Brain pericyte (primary cell): ENCODE measurements around the gene NELL1.

Source experiments
- DNase-seq: peaks from one replicate; pipeline ENCODE4 v3.0.0-alpha.2; 2012; ENCODE audit warnings: low read depth, low spot score

Gene NELL1

GRCh38 chr11:21323617-21324016 is 654.2 kb downstream of the NELL1 start:
- no peak for DNase-seq

- no peak for DNase-seq
Measured at GRCh38 chr11:21343204-21343603, 673.8 kb downstream of the NELL1 start.

- DNase-seq: no peak
Measured at GRCh38 chr11:21346361-21346760, 677.0 kb downstream of the NELL1 start.

DNA sequence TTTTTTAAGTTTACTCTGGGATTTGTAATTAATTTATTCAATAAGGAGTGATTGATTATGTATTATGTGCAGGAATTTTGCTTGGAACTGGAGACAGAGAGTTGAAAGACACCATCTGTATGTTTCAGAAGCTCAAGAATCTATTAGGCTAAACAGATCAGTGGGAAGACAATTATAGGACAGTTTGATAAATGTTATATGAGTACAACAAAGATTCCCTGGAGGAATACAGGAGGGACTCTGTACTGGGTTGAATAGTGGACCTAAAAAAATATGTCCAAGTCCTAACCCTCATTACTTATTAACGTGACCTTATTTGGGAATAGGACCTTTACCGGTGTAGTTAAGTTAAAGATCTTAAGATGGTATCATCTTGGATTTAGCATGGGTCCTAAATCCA is 681.2 kb downstream of the NELL1 start:
- DNase-seq: no peak

GRCh38 chr11:21353425-21353824 is 684.0 kb downstream of the NELL1 start:
- no peak for DNase-seq

DNA sequence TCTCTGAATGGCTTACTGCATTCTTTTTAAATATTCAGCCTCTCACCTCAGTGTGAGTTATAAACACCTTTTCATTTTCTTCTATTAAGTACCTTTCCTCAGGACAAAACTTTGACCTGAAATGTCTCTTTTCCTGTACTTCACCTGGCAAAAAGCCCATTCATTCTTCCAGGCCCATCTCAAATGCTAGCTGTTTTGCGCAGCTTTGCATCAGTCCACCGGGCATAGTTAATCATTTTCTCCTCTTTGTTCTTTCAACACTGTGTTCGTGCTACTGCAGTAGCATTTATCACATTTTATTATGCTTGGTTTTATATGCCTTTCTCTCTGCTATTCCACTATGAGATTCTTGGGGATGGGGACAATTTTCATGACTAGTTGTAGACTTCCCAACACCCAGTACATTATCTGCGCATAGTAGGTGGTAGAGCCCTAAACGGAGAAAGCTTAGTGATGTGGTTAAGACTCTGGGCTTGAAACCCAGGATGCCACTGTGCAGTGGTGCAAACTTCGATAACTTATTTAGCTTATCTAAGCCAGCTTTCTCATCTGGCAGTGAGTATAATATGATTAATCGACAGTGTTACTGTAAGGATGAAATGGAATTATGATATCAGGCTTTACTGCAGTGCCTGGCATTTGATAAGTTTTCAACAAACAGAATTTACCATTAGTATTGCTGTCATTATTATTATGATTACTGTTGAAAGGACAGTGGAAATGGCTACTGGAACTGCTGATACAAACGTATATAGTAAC is 695.7 kb downstream of the NELL1 start:
- DNase-seq: no peak

- no peak for DNase-seq
Measured at GRCh38 chr11:21369947-21370346, 700.6 kb downstream of the NELL1 start.

- DNase-seq: no peak
Measured at GRCh38 chr11:21371044-21371443, 701.7 kb downstream of the NELL1 start.

DNA sequence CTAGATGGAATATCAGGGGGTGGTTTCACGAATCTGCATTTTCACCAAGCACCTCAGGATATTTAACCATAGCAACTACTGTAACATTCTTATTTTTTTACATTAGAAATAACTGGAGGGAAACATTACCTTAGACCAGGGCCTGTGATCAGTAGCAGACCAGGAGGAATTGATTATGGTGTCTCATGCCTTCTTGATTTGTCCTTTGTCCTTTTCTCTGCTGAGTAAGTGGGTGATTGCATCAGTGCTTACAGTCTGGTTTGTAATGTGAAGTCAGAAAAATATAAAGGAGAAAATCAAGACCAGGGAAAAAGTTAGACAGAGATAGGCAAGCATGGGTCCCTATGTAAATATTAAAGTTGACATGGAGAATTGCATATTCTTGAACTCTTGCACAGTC is 703.3 kb downstream of the NELL1 start:
- DNase-seq: no peak

DNA sequence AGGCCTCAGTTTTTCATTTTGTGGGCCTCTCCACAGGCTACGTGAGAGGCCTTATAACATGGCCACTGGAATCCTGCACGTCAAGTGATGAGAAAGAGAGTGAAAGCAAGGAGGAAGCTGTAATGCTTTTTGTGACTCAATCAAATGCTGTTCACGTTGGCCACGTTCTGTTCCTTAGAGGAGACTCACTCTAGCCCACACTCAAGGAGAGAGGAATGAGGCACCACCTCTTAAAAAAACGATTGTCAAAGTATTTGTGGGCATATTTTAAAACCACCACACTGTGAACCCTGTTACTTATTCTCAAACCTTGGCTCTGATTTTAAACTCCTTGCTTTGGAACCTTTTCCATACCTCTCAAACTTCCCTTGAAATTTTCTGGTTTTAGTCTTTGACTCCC is 705.0 kb downstream of the NELL1 start:
- DNase-seq: no peak

- DNase-seq: no peak
Measured at GRCh38 chr11:21385669-21386440, 716.5 kb downstream of the NELL1 start.

GRCh38 chr11:21390430-21390829 is 721.0 kb downstream of the NELL1 start:
- DNase-seq: no peak

GRCh38 chr11:21396342-21397008 is 727.1 kb downstream of the NELL1 start:
- DNase-seq: no peak

GRCh38 chr11:21398195-21398594 is 728.8 kb downstream of the NELL1 start:
- DNase-seq: no peak

- DNase-seq: no peak
Measured at GRCh38 chr11:21401496-21401895, 732.1 kb downstream of the NELL1 start.

GRCh38 chr11:21402274-21402673 is 732.9 kb downstream of the NELL1 start:
- no peak for DNase-seq

- DNase-seq: no peak
Measured at GRCh38 chr11:21403069-21403468, 733.7 kb downstream of the NELL1 start.

GRCh38 chr11:21405422-21405821 is 736.0 kb downstream of the NELL1 start:
- no peak for DNase-seq

DNA sequence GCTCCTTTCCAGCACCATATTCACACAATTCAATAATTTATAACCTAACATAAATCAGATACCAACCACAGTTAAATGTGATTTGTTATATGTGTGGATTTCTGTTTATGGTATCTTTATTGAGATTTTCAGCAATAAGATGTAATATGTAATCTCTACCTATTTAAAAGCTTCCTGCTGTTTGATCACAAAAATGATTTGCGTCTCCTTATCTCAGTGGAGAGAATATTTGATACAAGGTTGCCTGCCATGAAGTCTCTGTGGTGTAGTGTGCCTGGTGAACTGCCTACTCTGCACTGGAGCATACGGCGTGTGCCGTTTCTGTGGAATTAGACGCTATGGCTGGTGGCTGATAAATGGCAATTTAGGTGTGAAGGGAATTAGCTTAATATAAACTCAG is 741.1 kb downstream of the NELL1 start:
- no peak for DNase-seq

DNA sequence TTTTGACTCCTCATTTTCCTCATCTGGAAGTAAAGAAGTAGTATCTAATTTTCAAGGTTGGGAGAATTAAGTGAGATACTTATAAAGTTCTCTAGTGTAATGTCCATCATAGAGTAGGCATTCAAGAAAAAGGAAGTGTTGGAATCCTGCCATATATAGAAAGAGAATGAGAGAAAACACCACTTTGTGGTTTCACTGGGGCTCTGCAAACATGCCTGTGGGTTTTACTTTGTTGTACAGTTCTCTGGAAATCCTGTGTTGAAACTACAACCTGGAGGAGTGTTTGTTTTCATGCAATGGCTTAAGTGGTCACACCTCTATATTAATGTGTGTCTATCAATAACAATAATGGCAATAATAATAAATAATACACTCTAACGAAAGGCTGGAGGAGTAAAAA is 741.7 kb downstream of the NELL1 start:
- no peak for DNase-seq

GRCh38 chr11:21411597-21411996 is 742.2 kb downstream of the NELL1 start:
- no peak for DNase-seq

DNA sequence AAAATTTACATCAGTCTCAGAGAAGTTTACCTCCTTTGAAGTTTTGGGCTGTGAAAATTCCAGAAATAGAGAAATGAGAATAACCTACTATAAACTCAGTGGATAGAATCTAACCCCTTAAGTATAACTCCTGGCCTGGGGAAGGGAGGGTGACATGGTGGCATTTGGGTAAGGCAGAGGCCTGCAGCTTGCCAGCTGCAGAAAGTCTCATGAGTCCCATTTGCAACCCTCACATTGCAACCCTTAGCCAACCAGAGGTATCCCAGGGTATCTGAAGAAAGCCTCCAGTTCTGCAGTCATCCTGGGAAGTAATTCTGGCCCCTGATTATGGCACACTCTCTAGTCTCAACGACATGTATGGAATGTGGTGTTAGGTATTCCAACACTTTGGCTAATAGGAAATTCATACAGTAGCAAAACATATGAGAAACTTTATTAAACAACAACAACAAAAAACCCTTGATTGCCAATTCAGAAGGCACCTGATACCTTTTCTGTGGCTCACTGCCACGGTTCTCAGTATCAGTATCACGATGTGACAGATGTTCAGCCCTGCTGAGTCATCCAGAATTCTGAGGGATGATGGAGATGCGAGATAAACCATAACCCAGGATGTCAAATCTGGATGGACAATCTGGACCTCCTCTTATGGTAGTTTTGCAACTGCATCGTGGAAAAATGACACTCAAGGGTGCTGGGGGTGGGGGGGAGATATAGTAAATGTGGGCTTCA is 743.4 kb downstream of the NELL1 start:
- no peak for DNase-seq
